Neuronal stem cell (in vitro differentiated cells): ENCODE results near the gene DAZ1.
"Not testable (repeated sequence)": the region's sequence is repeated elsewhere in the genome, so short reads cannot be mapped to it uniquely, and the experiment has no call there.

Experiments used
- DNase-seq: peaks from one replicate; pipeline ENCODE4 v3.0.0-alpha.2; 2013; ENCODE audit warnings: low spot score
- H2AFZ ChIP-seq: one replicate; pipeline ENCODE4 v1.6.1; 2013; ENCODE audit warnings: mild to moderate bottlenecking, low read length, inconsistent platforms
- H2AK5ac ChIP-seq: 2 replicates; pipeline ENCODE4 v1.6.1; 2013; ENCODE audit warnings: low read depth, mild to moderate bottlenecking, inconsistent platforms, low read length, moderate library complexity, mixed read lengths
- H2BK120ac ChIP-seq: 2 replicates; pipeline ENCODE4 v1.6.1; 2013; ENCODE audit warnings: low read depth, mild to moderate bottlenecking, inconsistent platforms, low read length, moderate library complexity, mixed read lengths
- H2BK12ac ChIP-seq: one replicate; pipeline ENCODE4 v1.6.1; 2013; ENCODE audit warnings: low read length, inconsistent platforms
- H2BK15ac ChIP-seq: 2 replicates; pipeline ENCODE4 v1.6.1; 2013; ENCODE audit warnings: mild to moderate bottlenecking, low read length, inconsistent platforms, mixed read lengths
- H2BK5ac ChIP-seq: one replicate; pipeline ENCODE4 v1.6.1; 2013; ENCODE audit warnings: inconsistent platforms, mild to moderate bottlenecking, low read length, moderate library complexity
- H3K14ac ChIP-seq: one replicate; pipeline ENCODE4 v1.6.1; 2013; ENCODE audit warnings: low read length, inconsistent platforms
- H3K18ac ChIP-seq: 2 replicates; pipeline ENCODE4 v1.6.1; 2013; ENCODE audit warnings: low read length, inconsistent platforms
- H3K23ac ChIP-seq: 2 replicates; pipeline ENCODE4 v1.6.1; 2013; ENCODE audit warnings: low read depth, mild to moderate bottlenecking, mixed read lengths, low read length, inconsistent platforms; ENCODE audit not compliant: poor library complexity
- H3K27ac ChIP-seq: replicated peaks from 3 replicates; pipeline ENCODE4 v1.5.1; 2013; ENCODE audit warnings: low read length, inconsistent platforms
- H3K27me3 ChIP-seq, 3 experiments: 2 replicates each; pipeline ENCODE4 v1.6.1; 2013; ENCODE audit warnings: low read length in 3 of 3, mild to moderate bottlenecking in 2 of 3, inconsistent platforms in 1 of 3, low read depth in 1 of 3, mixed read lengths in 1 of 3, moderate library complexity in 1 of 3; ENCODE audit not compliant: control insufficient read depth in 3 of 3, insufficient read depth in 3 of 3
- H3K36me3 ChIP-seq, 2 donors: replicated peaks in 1 of 2; 2 replicates each; pipeline ENCODE4 v1.6.1; 2013; ENCODE audit warnings: low read length in 2 of 2; ENCODE audit not compliant: control insufficient read depth in 2 of 2, insufficient read depth in 2 of 2
- H3K4ac ChIP-seq: 2 replicates; pipeline ENCODE4 v1.6.1; 2013; ENCODE audit warnings: inconsistent platforms, mild to moderate bottlenecking, low read length, moderate library complexity
- H3K4me1 ChIP-seq, 2 donors: 1 replicate in 1 of 2; 2 replicates in 1 of 2; pipeline ENCODE4 v1.6.1; 2013; ENCODE audit warnings: low read length in 2 of 2, low read depth in 1 of 2; ENCODE audit not compliant: control insufficient read depth in 2 of 2, insufficient read depth in 1 of 2
- H3K4me2 ChIP-seq: one replicate; pipeline ENCODE4 v1.6.1; 2013; ENCODE audit warnings: mild to moderate bottlenecking, low read length, inconsistent platforms; ENCODE audit not compliant: insufficient read depth, poor library complexity, severe bottlenecking
- H3K4me3 ChIP-seq, 2 donors: 2 replicates each; pipeline ENCODE4 v1.5.1; 2013; ENCODE audit warnings: low read length in 2 of 2, mild to moderate bottlenecking in 2 of 2, inconsistent platforms in 1 of 2, moderate library complexity in 1 of 2
- H3K79me1 ChIP-seq: one replicate; pipeline ENCODE4 v1.6.1; 2013; ENCODE audit warnings: low read depth, mild to moderate bottlenecking, inconsistent platforms, low read length, moderate library complexity
- H3K9ac ChIP-seq: one replicate; pipeline ENCODE4 v1.6.1; 2013; ENCODE audit warnings: mild to moderate bottlenecking, low read depth, low read length, inconsistent platforms; ENCODE audit not compliant: poor library complexity
- H3K9me3 ChIP-seq, 2 donors: replicated peaks in 1 of 2; 2 replicates each; pipeline versions ENCODE3 to v1.6.1; 2013; ENCODE audit warnings: low read length in 2 of 2, mild to moderate bottlenecking in 2 of 2, inconsistent platforms in 1 of 2, low read depth in 1 of 2, mixed read lengths in 1 of 2, moderate library complexity in 1 of 2; ENCODE audit not compliant: control insufficient read depth in 2 of 2, insufficient read depth in 1 of 2
- H4K8ac ChIP-seq: one replicate; pipeline ENCODE4 v1.6.1; 2013; ENCODE audit warnings: low read depth, mild to moderate bottlenecking, inconsistent platforms, low read length, moderate library complexity
- H4K91ac ChIP-seq: one replicate; pipeline ENCODE4 v1.6.1; 2013; ENCODE audit warnings: low read length, low read depth, mild to moderate bottlenecking, inconsistent platforms; ENCODE audit not compliant: poor library complexity
- WGBS, 2 donors: extraction: QIAGEN DNeasy Blood & Tissue Kit; methylation state at CpG; one replicate each; pipeline ENCODE4 v1.1.7; 2013; ENCODE audit warnings: missing lambda C conversion rate in 2 of 2, mixed read lengths in 1 of 2; ENCODE audit not compliant: insufficient read length in 2 of 2, insufficient replicate concordance in 1 of 2; ENCODE audit errors: extremely low coverage in 2 of 2; 5-methylcytosine and 5-hydroxymethylcytosine counted together

DAZ1 gene

GRCh38 chrY:23207455-23207854 lies 8.6 kb upstream of the DAZ1 start:
- not testable (repeated sequence) for H3K14ac ChIP-seq, H3K9me3 ChIP-seq, H3K4me1 ChIP-seq, H3K79me1 ChIP-seq, H3K18ac ChIP-seq, H4K91ac ChIP-seq, H2BK12ac ChIP-seq, H2AFZ ChIP-seq, H3K4ac ChIP-seq, H2AK5ac ChIP-seq, DNase-seq, H4K8ac ChIP-seq, H2BK15ac ChIP-seq, H3K36me3 ChIP-seq, H2BK120ac ChIP-seq, H3K9ac ChIP-seq, H2BK5ac ChIP-seq, H3K4me2 ChIP-seq, H3K4me3 ChIP-seq, H3K27ac ChIP-seq, H3K27me3 ChIP-seq, H3K23ac ChIP-seq
- no CpG with 5 or more reads among the region's 4 CpGs for WGBS, 2 donors
